GM23338 (cell line): Measurements from ENCODE around the gene ADAMTS13.

Experiments used
- CTCF ChIP-seq, 2 experiments: fragments of 200-600 bp in 1 of 2; sonication (generic) in 1 of 2; conservative IDR thresholded peaks; 2 replicates each; pipeline versions ENCODE4 v1.5.1 to v1.6.1; 2016 to 2017; ENCODE audit warnings: antibody characterized with exemption in 2 of 2, low read depth in 2 of 2, mild to moderate bottlenecking in 2 of 2, moderate library complexity in 1 of 2
- EZH2 ChIP-seq: fragments of 200-600 bp; sonication (generic); IDR thresholded peaks from one replicate; pipeline ENCODE4 v1.8.0; 2017; ENCODE audit warnings: antibody characterized with exemption, mild to moderate bottlenecking, low read depth; ENCODE audit not compliant: unreplicated experiment

- TF ChIP-seq EZH2 (no peak), CTCF (conservative IDR thresholded peaks at IDR 0.05; ENCODE audit: low read depth in 2 of 2) (no peak)
Observed at GRCh38 chr9:133404454-133405002, 17.6 kb upstream of the ADAMTS13 start.
